ENCODE results near the gene VEZF1.

The VEZF1 gene

DNA sequence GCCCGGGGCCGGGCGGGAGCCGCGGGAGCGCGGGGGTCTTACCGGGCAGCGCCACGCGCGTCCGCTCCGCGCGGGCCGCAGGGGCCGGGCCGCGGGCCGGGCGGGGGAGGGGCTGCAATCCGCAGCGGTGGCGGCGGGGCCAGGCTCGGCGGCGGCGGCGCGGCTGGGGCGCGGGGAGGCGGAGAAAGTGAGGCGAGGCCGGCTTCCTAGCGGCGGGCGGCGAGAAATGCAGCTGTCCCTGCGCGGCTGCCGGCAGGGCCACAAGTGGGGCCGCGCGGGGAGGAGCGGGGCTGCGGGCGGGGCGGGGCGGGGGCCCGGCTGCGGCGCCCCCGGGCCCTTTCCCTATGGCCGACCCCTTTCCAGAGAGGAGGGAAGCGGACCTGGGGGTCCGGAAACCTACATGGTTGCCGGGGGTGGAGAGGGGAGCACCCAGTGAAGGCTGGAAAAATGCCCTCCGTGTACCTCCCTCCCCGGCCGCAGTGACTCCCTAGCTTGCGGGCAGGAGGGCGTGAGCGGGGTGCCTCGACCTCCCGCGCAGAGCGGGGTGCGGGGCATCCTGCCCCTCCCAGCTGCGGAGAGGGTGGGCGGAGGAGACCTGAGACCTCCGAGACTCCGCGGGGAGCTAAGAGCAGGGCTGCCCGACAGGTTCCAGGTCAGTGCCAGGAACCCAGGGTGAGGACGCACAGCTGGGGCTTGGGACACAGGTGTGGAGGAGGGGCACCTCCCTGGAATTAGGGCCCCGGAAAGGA lies 32.7 kb downstream of the VEZF1 start, which contains the start of gene CUEDC1:
Gene CUEDC1, minus strand, starts transcription at position 230 of the 749 bp plus-strand sequence. CDS start 69,848 bp downstream, outside the sequence.
- no peak within 1 kb of the TSS for H3K27ac ChIP-seq (ENCODE audit: low read depth, low read length)
- no peak within 1 kb of the TSS for H3K9ac ChIP-seq (ENCODE audit: low read length)
- no peaks in the 10 kb centered on the region for H3F3A ChIP-seq (ENCODE audit: insufficient read depth)
- peak within 1 kb of the TSS; percentile 41 for H3K4me3 ChIP-seq (ENCODE audit: insufficient read depth, low read length, poor library complexity, severe bottlenecking)
- no peaks in the 10 kb centered on the region for H3K27me3 ChIP-seq (ENCODE audit: low read length)
- H3K4me2 ChIP-seq (ENCODE audit: low read depth, low read length, poor library complexity, severe bottlenecking), result peak within 1 kb of the TSS; percentile 45
- no peaks in the 10 kb centered on the region for H3K9me3 ChIP-seq (ENCODE audit: insufficient read depth, low read length)
- TF ChIP-seq EZH2phosphoT487 (conservative IDR thresholded peaks at IDR 0.05; ENCODE audit: low read length), result 0 out of 2 replicates have a peak, but pooled peaks have one; percentile 53
- TF ChIP-seq, protein P1, sequence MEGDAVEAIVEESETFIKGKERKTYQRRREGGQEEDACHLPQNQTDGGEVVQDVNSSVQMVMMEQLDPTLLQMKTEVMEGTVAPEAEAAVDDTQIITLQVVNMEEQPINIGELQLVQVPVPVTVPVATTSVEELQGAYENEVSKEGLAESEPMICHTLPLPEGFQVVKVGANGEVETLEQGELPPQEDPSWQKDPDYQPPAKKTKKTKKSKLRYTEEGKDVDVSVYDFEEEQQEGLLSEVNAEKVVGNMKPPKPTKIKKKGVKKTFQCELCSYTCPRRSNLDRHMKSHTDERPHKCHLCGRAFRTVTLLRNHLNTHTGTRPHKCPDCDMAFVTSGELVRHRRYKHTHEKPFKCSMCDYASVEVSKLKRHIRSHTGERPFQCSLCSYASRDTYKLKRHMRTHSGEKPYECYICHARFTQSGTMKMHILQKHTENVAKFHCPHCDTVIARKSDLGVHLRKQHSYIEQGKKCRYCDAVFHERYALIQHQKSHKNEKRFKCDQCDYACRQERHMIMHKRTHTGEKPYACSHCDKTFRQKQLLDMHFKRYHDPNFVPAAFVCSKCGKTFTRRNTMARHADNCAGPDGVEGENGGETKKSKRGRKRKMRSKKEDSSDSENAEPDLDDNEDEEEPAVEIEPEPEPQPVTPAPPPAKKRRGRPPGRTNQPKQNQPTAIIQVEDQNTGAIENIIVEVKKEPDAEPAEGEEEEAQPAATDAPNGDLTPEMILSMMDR (IDR thresholded peaks at IDR 0.05; ENCODE audit: insufficient read depth, low read length, poor library complexity, severe bottlenecking), result no peak
- H2AFZ ChIP-seq (ENCODE audit: low read depth, low read length, severe bottlenecking), result no peak within 1 kb of the TSS
- no peaks in the 10 kb centered on the region for H4K20me1 ChIP-seq (ENCODE audit: low read depth, low read length)
- H3K9me2 ChIP-seq (replicated peaks; ENCODE audit: insufficient read depth, low read length), result no peaks in the 10 kb centered on the region
- no peaks in the 10 kb centered on the region for H3K36me3 ChIP-seq (ENCODE audit: low read length)
- no peaks in the 10 kb centered on the region for H3K79me2 ChIP-seq (ENCODE audit: insufficient read depth, low read length)

DNA sequence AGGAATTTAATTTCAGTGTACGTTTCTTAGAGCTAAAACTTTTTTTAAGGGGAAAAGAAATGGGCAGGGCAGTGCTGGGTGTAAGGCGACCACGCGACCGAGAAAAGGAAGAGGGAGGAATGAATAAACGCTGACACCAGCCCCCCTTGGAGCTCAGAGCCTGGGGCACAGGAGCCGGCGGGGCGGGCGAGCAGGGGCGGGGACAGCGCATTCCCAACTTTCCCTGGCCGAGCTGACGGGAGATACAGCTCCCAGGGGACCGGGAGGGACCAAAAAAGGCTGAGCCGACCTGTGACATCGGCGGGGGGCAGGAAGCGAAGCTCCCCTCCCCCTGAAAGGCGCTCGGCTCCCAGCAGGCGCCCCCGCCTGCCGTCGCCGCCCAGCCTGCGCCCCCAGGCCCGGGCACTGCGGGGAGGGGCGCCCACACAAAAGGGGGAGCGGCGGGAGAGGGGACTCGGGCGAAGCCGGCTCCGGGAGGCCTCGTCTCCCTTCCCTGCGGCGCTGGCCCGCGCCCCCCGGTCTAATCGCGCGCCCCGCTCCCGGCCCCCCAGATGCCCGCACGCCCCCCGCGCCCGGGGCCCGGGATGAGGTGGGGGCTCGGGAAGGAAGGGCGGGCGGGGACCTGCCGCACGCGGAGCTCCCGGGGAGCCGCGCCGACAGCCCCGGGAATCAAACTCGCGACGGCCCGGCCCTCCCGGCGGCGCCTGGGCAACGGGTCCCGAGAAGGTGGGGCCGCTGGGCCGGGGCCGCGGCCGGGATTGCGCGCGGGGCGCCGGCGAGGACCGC lies 33.5 kb downstream of the VEZF1 start:
- H3F3A ChIP-seq (ENCODE audit: insufficient read depth), result no peaks in the 10 kb centered on the region
- H3K36me3 ChIP-seq (ENCODE audit: low read length), result no peaks in the 10 kb centered on the region
- H4K20me1 ChIP-seq (ENCODE audit: low read depth, low read length), result no peaks in the 10 kb centered on the region
- H3K27ac ChIP-seq (ENCODE audit: low read depth, low read length), result no peak overlapping the region
- TF ChIP-seq, protein P1 (IDR thresholded peaks at IDR 0.05; ENCODE audit: insufficient read depth, low read length, poor library complexity, severe bottlenecking), result no peak
- TF ChIP-seq EZH2phosphoT487 (conservative IDR thresholded peaks at IDR 0.05; ENCODE audit: low read length), result 0 out of 2 replicates have a peak, but pooled peaks have one; percentile 82
- no peaks in the 10 kb centered on the region for H3K79me2 ChIP-seq (ENCODE audit: insufficient read depth, low read length)
- H3K4me3 ChIP-seq (ENCODE audit: insufficient read depth, low read length, poor library complexity, severe bottlenecking), result no peak overlapping the region
- no peak overlapping the region for H3K9ac ChIP-seq (ENCODE audit: low read length)
- H3K4me2 ChIP-seq (ENCODE audit: low read depth, low read length, poor library complexity, severe bottlenecking), result peak overlapping the region; percentile 26
- no peaks in the 10 kb centered on the region for H3K9me3 ChIP-seq (ENCODE audit: insufficient read depth, low read length)
- no peaks in the 10 kb centered on the region for H3K9me2 ChIP-seq (replicated peaks; ENCODE audit: insufficient read depth, low read length)
- H3K27me3 ChIP-seq (ENCODE audit: low read length), result no peaks in the 10 kb centered on the region
- H2AFZ ChIP-seq (ENCODE audit: low read depth, low read length, severe bottlenecking), result no peak overlapping the region

DNA sequence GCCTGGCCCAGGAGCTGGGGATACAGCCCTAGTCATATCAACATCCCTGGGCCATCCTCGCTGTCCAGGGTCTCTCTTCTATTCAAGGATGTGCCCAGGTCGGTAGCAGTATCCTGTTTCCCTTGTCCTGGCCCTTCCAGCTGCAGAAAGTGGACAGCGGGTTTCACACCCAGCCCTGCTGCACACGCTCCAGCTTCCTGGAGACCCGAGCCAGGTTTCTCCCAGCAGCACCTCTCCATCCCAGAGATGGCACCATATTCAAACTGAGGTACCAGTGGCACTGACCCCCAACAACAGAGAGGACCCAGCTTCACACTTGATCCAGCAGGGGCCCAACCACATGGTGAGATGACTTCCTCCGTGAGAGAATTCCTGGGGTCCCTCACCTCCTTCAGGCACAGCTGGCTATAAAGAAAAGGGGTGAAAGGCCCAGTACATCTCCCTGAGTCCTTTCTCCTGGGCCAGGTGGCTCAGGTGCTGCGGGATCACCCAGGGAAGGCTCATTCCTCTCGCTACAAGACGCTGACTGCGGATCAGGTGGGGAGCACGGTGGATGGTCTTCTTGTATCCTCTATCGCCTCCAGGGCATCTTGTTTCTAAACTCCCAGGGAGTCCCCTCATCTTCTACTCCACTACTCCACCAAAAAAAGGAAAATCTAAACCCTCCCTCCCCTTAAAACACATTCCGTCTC lies 34.2 kb downstream of the VEZF1 start:
- no peak overlapping the region for H2AFZ ChIP-seq (ENCODE audit: low read depth, low read length, severe bottlenecking)
- no peak for TF ChIP-seq EZH2phosphoT487 (conservative IDR thresholded peaks at IDR 0.05; ENCODE audit: low read length)
- TF ChIP-seq, protein P1 (IDR thresholded peaks at IDR 0.05; ENCODE audit: insufficient read depth, low read length, poor library complexity, severe bottlenecking), result no peak
- no peaks in the 10 kb centered on the region for H4K20me1 ChIP-seq (ENCODE audit: low read depth, low read length)
- H3K36me3 ChIP-seq (ENCODE audit: low read length), result no peaks in the 10 kb centered on the region
- no peak overlapping the region for H3K4me3 ChIP-seq (ENCODE audit: insufficient read depth, low read length, poor library complexity, severe bottlenecking)
- H3K27ac ChIP-seq (ENCODE audit: low read depth, low read length), result no peak overlapping the region
- no peaks in the 10 kb centered on the region for H3K9me2 ChIP-seq (replicated peaks; ENCODE audit: insufficient read depth, low read length)
- no peaks in the 10 kb centered on the region for H3F3A ChIP-seq (ENCODE audit: insufficient read depth)
- H3K27me3 ChIP-seq (ENCODE audit: low read length), result no peaks in the 10 kb centered on the region
- H3K79me2 ChIP-seq (ENCODE audit: insufficient read depth, low read length), result no peaks in the 10 kb centered on the region
- no peaks in the 10 kb centered on the region for H3K9me3 ChIP-seq (ENCODE audit: insufficient read depth, low read length)
- H3K9ac ChIP-seq (ENCODE audit: low read length), result no peak overlapping the region
- H3K4me2 ChIP-seq (ENCODE audit: low read depth, low read length, poor library complexity, severe bottlenecking), result no peak overlapping the region
